Activated CD8-positive, alpha-beta memory T cell treated with anti-CD3 and anti-CD28 coated beads, Interleukin-2, amount 10 ng/mL, durations not matched to agents 7 days and 5 days (primary cell): ENCODE measurements around the gene RIPPLY3. TPM values are rescaled to one million over a fixed set of nuclear protein-coding genes. Genes with fewer than 3 reads are reported as not detected.
A peak's percentile ranks its signal among the peaks of the same experiment; 100 is the strongest.
"Not testable (repeated sequence)": the region's sequence is repeated elsewhere in the genome, so short reads cannot be mapped to it uniquely, and the experiment has no call there.

ENCODE experiments used
- ATAC-seq: fragments of 150-1000 bp; cut with Tn5 transposase; one replicate; pipeline ENCODE4 v1.10.0; 2021; ENCODE audit warnings: moderate library complexity
- CTCF ChIA-PET: fragments of 350-600 bp; sonication (Branson Sonifier 250); formaldehyde crosslinking; loops from one replicate; lab custom pipeline; 2021; ENCODE audit warnings: antibody characterized with exemption; lab: Charles Lee
- DNase-seq: peaks from one replicate; pipeline ENCODE4 v3.0.0-alpha.2; 2020
- H3K27ac Mint-ChIP-seq: one replicate; pipeline ENCODE4 v1.8.0; 2021; ENCODE audit warnings: mild to moderate bottlenecking, mixed read lengths
- H3K27me3 Mint-ChIP-seq: one replicate; pipeline ENCODE4 v1.8.0; 2021; ENCODE audit warnings: mixed read lengths
- H3K36me3 Mint-ChIP-seq: one replicate; pipeline ENCODE4 v1.8.0; 2021; ENCODE audit warnings: mild to moderate bottlenecking, mixed read lengths
- H3K4me1 Mint-ChIP-seq: one replicate; pipeline ENCODE4 v1.8.0; 2021; ENCODE audit warnings: mixed read lengths
- H3K4me3 Mint-ChIP-seq: one replicate; pipeline ENCODE4 v1.8.0; 2021; ENCODE audit warnings: mild to moderate bottlenecking, moderate library complexity, mixed read lengths
- H3K9me3 Mint-ChIP-seq: one replicate; pipeline ENCODE4 v1.8.0; 2022; ENCODE audit warnings: low read depth, mixed read lengths
- total RNA-seq, 2 experiments: library from RNA; stranded (reverse); gene quantifications; one replicate each; pipeline ENCODE4 v1.2.3, GENCODE V29; 2021

Gene RIPPLY3
- total RNA-seq, 2 experiments from 2014 or later = 0.14 TPM; not detected in 1

- ATAC-seq (no peak), DNase-seq (no peak)
- Mint-ChIP-seq H3K27ac (no peak overlapping the region), H3K9me3 (no peaks in the 10 kb centered on the region), H3K36me3 (no peaks in the 10 kb centered on the region), H3K4me1 (peaks cover 8% of the 10 kb centered on the region), H3K4me3 (no peak overlapping the region), H3K27me3 (peaks cover 3% of the 10 kb centered on the region)
- CTCF ChIA-PET = interaction anchor here (0.6 kb wide), 1 partner anchor 303 kb away, joined by 3 read pairs; no protein-coding TSS in a partner anchor
Observed at GRCh38 chr21:37040212-37040611, 33.7 kb downstream of the RIPPLY3 start.

GRCh38 chr21:37041706-37042271 is 35.3 kb downstream of the RIPPLY3 start:
- no peak for ATAC-seq
- no peak overlapping the region for H3K27ac Mint-ChIP-seq
- H3K27me3 Mint-ChIP-seq = peaks cover 12% of the 10 kb centered on the region
- no peak overlapping the region for H3K4me3 Mint-ChIP-seq
- peaks cover 14% of the 10 kb centered on the region for H3K4me1 Mint-ChIP-seq
- H3K9me3 Mint-ChIP-seq = no peaks in the 10 kb centered on the region
- no peak for DNase-seq
- CTCF ChIA-PET = interaction anchor here (1.6 kb wide), 1 partner anchor 31 kb away, joined by 3 read pairs; no protein-coding TSS in a partner anchor
- no peaks in the 10 kb centered on the region for H3K36me3 Mint-ChIP-seq

GRCh38 chr21:37043818-37044217 is 37.3 kb downstream of the RIPPLY3 start:
- Mint-ChIP-seq H3K36me3 (no peaks in the 10 kb centered on the region), H3K27ac (no peak overlapping the region), H3K4me1 (peaks cover 14% of the 10 kb centered on the region), H3K9me3 (no peaks in the 10 kb centered on the region), H3K4me3 (no peak overlapping the region), H3K27me3 (peaks cover 14% of the 10 kb centered on the region)
- no peak for DNase-seq
- CTCF ChIA-PET = no interaction called here
- no peak for ATAC-seq

- H3K27ac Mint-ChIP-seq = no peak overlapping the region
- CTCF ChIA-PET = no interaction called here
- H3K36me3 Mint-ChIP-seq = no peaks in the 10 kb centered on the region
Observed at GRCh38 chr21:37044643-37045042, 38.1 kb downstream of the RIPPLY3 start.

GRCh38 chr21:37045149-37045548 is 38.6 kb downstream of the RIPPLY3 start:
- Mint-ChIP-seq H3K27me3 (peaks cover 22% of the 10 kb centered on the region), H3K9me3 (no peaks in the 10 kb centered on the region), H3K4me3 (no peak overlapping the region), H3K27ac (no peak overlapping the region), H3K36me3 (no peaks in the 10 kb centered on the region), H3K4me1 (peaks cover 14% of the 10 kb centered on the region)
- peak; percentile 61 for DNase-seq
- ATAC-seq = peak; percentile 65
- CTCF ChIA-PET = no interaction called here

More at GRCh38 chr21:37044643-37045042, 38.1 kb downstream of the RIPPLY3 start:
- H3K4me3 Mint-ChIP-seq = no peak overlapping the region
- H3K27me3 Mint-ChIP-seq = peaks cover 20% of the 10 kb centered on the region
- H3K9me3 Mint-ChIP-seq = no peaks in the 10 kb centered on the region
- peaks cover 14% of the 10 kb centered on the region for H3K4me1 Mint-ChIP-seq
- ATAC-seq (no peak), DNase-seq (no peak)

GRCh38 chr21:37045556-37045955 is 39.1 kb downstream of the RIPPLY3 start:
- H3K4me1 Mint-ChIP-seq = peaks cover 14% of the 10 kb centered on the region
- CTCF ChIA-PET = interaction anchor here (1.1 kb wide), 1 partner anchor 33 kb away, joined by 3 read pairs; no protein-coding TSS in a partner anchor
- peaks cover 22% of the 10 kb centered on the region for H3K27me3 Mint-ChIP-seq

GRCh38 chr21:37047079-37047478 is 40.6 kb downstream of the RIPPLY3 start:
- Mint-ChIP-seq H3K4me3 (no peak overlapping the region), H3K27me3 (peaks cover 22% of the 10 kb centered on the region), H3K4me1 (peaks cover 14% of the 10 kb centered on the region), H3K27ac (no peak overlapping the region), H3K36me3 (no peaks in the 10 kb centered on the region), H3K9me3 (no peaks in the 10 kb centered on the region)
- DNase-seq (no peak), ATAC-seq (no peak)
- CTCF ChIA-PET = interaction anchor here (1.1 kb wide), 1 partner anchor 37 kb away, joined by 3 read pairs; no protein-coding TSS in a partner anchor

More at GRCh38 chr21:37045556-37045955, 39.1 kb downstream of the RIPPLY3 start:
- Mint-ChIP-seq H3K27ac (no peak overlapping the region), H3K9me3 (no peaks in the 10 kb centered on the region), H3K36me3 (no peaks in the 10 kb centered on the region), H3K4me3 (no peak overlapping the region)
- ATAC-seq = no peak
- DNase-seq = no peak

- H3K27ac Mint-ChIP-seq, ATAC-seq, H3K9me3 Mint-ChIP-seq, H3K4me3 Mint-ChIP-seq, CTCF ChIA-PET, DNase-seq, H3K36me3 Mint-ChIP-seq: not testable (repeated sequence)
- H3K27me3 Mint-ChIP-seq = peaks cover 27% of the 10 kb centered on the region
- peaks cover 11% of the 10 kb centered on the region for H3K4me1 Mint-ChIP-seq
Observed at GRCh38 chr21:37049741-37050140, 43.2 kb downstream of the RIPPLY3 start.

GRCh38 chr21:37055271-37055855 is 48.9 kb downstream of the RIPPLY3 start:
- Mint-ChIP-seq H3K27me3 (peaks cover 13% of the 10 kb centered on the region), H3K36me3 (no peaks in the 10 kb centered on the region), H3K4me1 (no peaks in the 10 kb centered on the region), H3K27ac (no peak overlapping the region), H3K9me3 (no peaks in the 10 kb centered on the region), H3K4me3 (no peak overlapping the region)
- ATAC-seq (no peak), DNase-seq (no peak)
- CTCF ChIA-PET = no interaction called here

GRCh38 chr21:37057614-37058013 is 51.1 kb downstream of the RIPPLY3 start:
- Mint-ChIP-seq H3K27me3 (peaks cover 13% of the 10 kb centered on the region), H3K4me1 (peaks cover 5% of the 10 kb centered on the region), H3K4me3 (no peak overlapping the region), H3K9me3 (no peaks in the 10 kb centered on the region), H3K27ac (no peak overlapping the region), H3K36me3 (no peaks in the 10 kb centered on the region)
- CTCF ChIA-PET = no interaction called here
- DNase-seq (no peak), ATAC-seq (no peak)

GRCh38 chr21:37058261-37058660 is 51.8 kb downstream of the RIPPLY3 start:
- no peak overlapping the region for H3K27ac Mint-ChIP-seq
- ATAC-seq (no peak), DNase-seq (no peak)
- H3K9me3 Mint-ChIP-seq = no peaks in the 10 kb centered on the region
- H3K27me3 Mint-ChIP-seq = peaks cover 13% of the 10 kb centered on the region
- H3K36me3 Mint-ChIP-seq = no peaks in the 10 kb centered on the region
- CTCF ChIA-PET = no interaction called here
- no peak overlapping the region for H3K4me3 Mint-ChIP-seq
- peaks cover 5% of the 10 kb centered on the region for H3K4me1 Mint-ChIP-seq

- DNase-seq = no peak
- CTCF ChIA-PET = no interaction called here
- peaks cover 11% of the 10 kb centered on the region for H3K27me3 Mint-ChIP-seq
- peaks cover 5% of the 10 kb centered on the region for H3K4me1 Mint-ChIP-seq
- H3K27ac Mint-ChIP-seq = no peak overlapping the region
- no peaks in the 10 kb centered on the region for H3K9me3 Mint-ChIP-seq
- no peak overlapping the region for H3K4me3 Mint-ChIP-seq
- no peaks in the 10 kb centered on the region for H3K36me3 Mint-ChIP-seq
- no peak for ATAC-seq
Observed at GRCh38 chr21:37059181-37059580, 52.7 kb downstream of the RIPPLY3 start.

- peak; percentile 51 for ATAC-seq
- Mint-ChIP-seq H3K27ac (no peak overlapping the region), H3K4me3 (no peak overlapping the region), H3K36me3 (peaks cover 3% of the 10 kb centered on the region), H3K27me3 (peaks cover 3% of the 10 kb centered on the region), H3K9me3 (no peaks in the 10 kb centered on the region), H3K4me1 (peaks cover 5% of the 10 kb centered on the region)
- CTCF ChIA-PET = no interaction called here
- no peak for DNase-seq
Observed at GRCh38 chr21:37060296-37060695, 53.8 kb downstream of the RIPPLY3 start.
